Fibroblast of lung (primary cell): Measurements from ENCODE around the gene TMEM109. TPM values are rescaled to one million over a fixed set of nuclear protein-coding genes. Genes with fewer than 3 reads are reported as not detected.

Experiments
- DNase-seq, 2 donors: peaks; one replicate each; pipeline versions ENCODE4 v3.0.0 to v3.0.0-alpha.2; 2010; ENCODE audit warnings: low read depth in 2 of 2
- H2AFZ ChIP-seq: 2 replicates; pipeline ENCODE4 v1.5.1; 2012; ENCODE audit warnings: low read length, control low read depth, inconsistent platforms
- H3K27ac ChIP-seq: 2 replicates; pipeline ENCODE4 v1.5.1; 2011; ENCODE audit warnings: low read length, control low read depth; ENCODE audit not compliant: insufficient read depth
- H3K27me3 ChIP-seq: 2 replicates; pipeline ENCODE4 v1.5.1; 2011; ENCODE audit warnings: mild to moderate bottlenecking, low read length; ENCODE audit not compliant: control insufficient read depth, insufficient read depth
- H3K36me3 ChIP-seq: 2 replicates; pipeline ENCODE4 v1.5.1; 2011; ENCODE audit warnings: low read length; ENCODE audit not compliant: control insufficient read depth, insufficient read depth
- H3K4me1 ChIP-seq: 2 replicates; pipeline ENCODE4 v1.5.1; 2011; ENCODE audit warnings: low read length; ENCODE audit not compliant: control insufficient read depth, insufficient read depth; ENCODE audit errors: extremely low read depth
- H3K4me2 ChIP-seq: 2 replicates; pipeline ENCODE4 v1.5.1; 2011; ENCODE audit warnings: low read length, control low read depth; ENCODE audit not compliant: insufficient read depth; ENCODE audit errors: extremely low read depth
- H3K4me3 ChIP-seq, 4 experiments: fragments of 200-600 bp in 1 of 4; sonication (generic) in 1 of 4; replicated peaks in 1 of 4; 2 replicates each; pipeline ENCODE4 v1.5.1; 2011 to 2016; ENCODE audit warnings: low read length in 4 of 4, low read depth in 3 of 4, mild to moderate bottlenecking in 3 of 4, control low read depth in 2 of 4, inconsistent platforms in 1 of 4, mixed read lengths in 1 of 4; ENCODE audit not compliant: insufficient read depth in 1 of 4; ENCODE audit errors: control extremely low read depth in 1 of 4
- H3K79me2 ChIP-seq: 2 replicates; pipeline ENCODE4 v1.5.1; 2012; ENCODE audit warnings: mild to moderate bottlenecking, low read length, inconsistent platforms; ENCODE audit not compliant: control insufficient read depth, insufficient read depth
- H3K9ac ChIP-seq: 2 replicates; pipeline ENCODE4 v1.5.1; 2011; ENCODE audit warnings: mild to moderate bottlenecking, low read length, control low read depth; ENCODE audit not compliant: insufficient read depth
- H3K9me3 ChIP-seq: 2 replicates; pipeline ENCODE4 v1.5.1; 2012; ENCODE audit warnings: low read depth, low read length; ENCODE audit not compliant: control insufficient read depth, insufficient read depth
- H4K20me1 ChIP-seq: 2 replicates; pipeline ENCODE4 v1.5.1; 2011; ENCODE audit warnings: low read length; ENCODE audit not compliant: control insufficient read depth, insufficient read depth; ENCODE audit errors: extremely low read depth
- EZH2 ChIP-seq: IDR thresholded peaks from 2 replicates; pipeline ENCODE4 v1.5.1; 2012; ENCODE audit warnings: low read length, control low read depth, mild to moderate bottlenecking; ENCODE audit errors: missing control alignments
- polyA plus RNA-seq, 2 donors: library from polyadenylated mRNA; depleted of rRNA in 1 of 2; stranded (reverse) in 1 of 2; unstranded in 1 of 2; fragments of >200 nt; gene quantifications; 2 replicates each; pipeline ENCODE4 v1.2.1, GENCODE V29; 2011 to 2012; ENCODE audit warnings: missing spikeins in 1 of 2
- total RNA-seq: library from RNA; depleted of rRNA; stranded (reverse); fragments of >200 nt; gene quantifications from 2 replicates; pipeline ENCODE4 v1.2.1, GENCODE V29; 2014
- TF ChIP-seq, protein P1 (sequence below), 2 donors: IDR thresholded peaks in 1 of 2; conservative IDR thresholded peaks in 1 of 2; 1 replicate in 1 of 2; 2 replicates in 1 of 2; pipeline ENCODE4 v1.5.1; 2011 to 2012; ENCODE audit warnings: low read length in 2 of 2, control low read depth in 1 of 2, inconsistent platforms in 1 of 2, low read depth in 1 of 2, mild to moderate bottlenecking in 1 of 2

Gene TMEM109
- total and polyA plus RNA-seq, 2 donors (not counting 1 experiment from before 2014, with no cell fraction given) = 21.5 to 34.9 TPM

DNA sequence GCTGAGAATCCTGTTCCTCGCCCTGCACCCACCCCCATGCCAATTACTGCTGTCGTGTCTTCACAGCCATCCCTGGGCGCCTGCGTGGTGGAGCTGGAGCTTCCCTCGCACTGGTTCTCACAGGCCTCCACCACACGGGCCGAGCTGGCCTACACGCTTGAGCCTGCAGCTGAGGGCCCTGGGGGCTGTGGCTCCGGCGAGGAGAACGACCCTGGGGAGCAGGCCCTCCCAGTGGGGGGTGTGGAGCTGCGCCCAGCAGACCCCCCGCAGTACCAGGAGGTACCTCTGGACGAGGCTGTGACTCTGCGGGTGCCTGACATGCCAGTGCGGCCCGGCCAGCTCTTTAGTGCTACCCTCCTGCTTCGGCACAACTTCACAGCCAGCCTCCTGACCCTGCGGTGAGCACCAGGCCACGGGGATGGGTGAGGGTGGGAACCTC is 14.6 kb downstream of the TMEM109 start:
- no peak for DNase-seq
- H3K79me2 ChIP-seq = no peaks in the 10 kb centered on the region
- no peak overlapping the region for H2AFZ ChIP-seq
- no peaks in the 10 kb centered on the region for H3K9me3 ChIP-seq
- H3K4me1 ChIP-seq = peaks cover 7% of the 10 kb centered on the region
- TF ChIP-seq EZH2 = no peak
- TF ChIP-seq, protein P1, sequence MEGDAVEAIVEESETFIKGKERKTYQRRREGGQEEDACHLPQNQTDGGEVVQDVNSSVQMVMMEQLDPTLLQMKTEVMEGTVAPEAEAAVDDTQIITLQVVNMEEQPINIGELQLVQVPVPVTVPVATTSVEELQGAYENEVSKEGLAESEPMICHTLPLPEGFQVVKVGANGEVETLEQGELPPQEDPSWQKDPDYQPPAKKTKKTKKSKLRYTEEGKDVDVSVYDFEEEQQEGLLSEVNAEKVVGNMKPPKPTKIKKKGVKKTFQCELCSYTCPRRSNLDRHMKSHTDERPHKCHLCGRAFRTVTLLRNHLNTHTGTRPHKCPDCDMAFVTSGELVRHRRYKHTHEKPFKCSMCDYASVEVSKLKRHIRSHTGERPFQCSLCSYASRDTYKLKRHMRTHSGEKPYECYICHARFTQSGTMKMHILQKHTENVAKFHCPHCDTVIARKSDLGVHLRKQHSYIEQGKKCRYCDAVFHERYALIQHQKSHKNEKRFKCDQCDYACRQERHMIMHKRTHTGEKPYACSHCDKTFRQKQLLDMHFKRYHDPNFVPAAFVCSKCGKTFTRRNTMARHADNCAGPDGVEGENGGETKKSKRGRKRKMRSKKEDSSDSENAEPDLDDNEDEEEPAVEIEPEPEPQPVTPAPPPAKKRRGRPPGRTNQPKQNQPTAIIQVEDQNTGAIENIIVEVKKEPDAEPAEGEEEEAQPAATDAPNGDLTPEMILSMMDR (conservative IDR thresholded peaks at IDR 0.05 in 1 of 2, IDR thresholded peaks at IDR 0.05 in 1 of 2; ENCODE audit: low read depth in 1 of 2, low read length in 2 of 2) = no peak
- no peaks in the 10 kb centered on the region for H3K27me3 ChIP-seq
- no peaks in the 10 kb centered on the region for H4K20me1 ChIP-seq
- H3K9ac ChIP-seq = no peak overlapping the region
- no peaks in the 10 kb centered on the region for H3K36me3 ChIP-seq
- no peak overlapping the region for H3K27ac ChIP-seq
- H3K4me3 ChIP-seq = no peak overlapping the region
- H3K4me2 ChIP-seq = no peak overlapping the region

DNA sequence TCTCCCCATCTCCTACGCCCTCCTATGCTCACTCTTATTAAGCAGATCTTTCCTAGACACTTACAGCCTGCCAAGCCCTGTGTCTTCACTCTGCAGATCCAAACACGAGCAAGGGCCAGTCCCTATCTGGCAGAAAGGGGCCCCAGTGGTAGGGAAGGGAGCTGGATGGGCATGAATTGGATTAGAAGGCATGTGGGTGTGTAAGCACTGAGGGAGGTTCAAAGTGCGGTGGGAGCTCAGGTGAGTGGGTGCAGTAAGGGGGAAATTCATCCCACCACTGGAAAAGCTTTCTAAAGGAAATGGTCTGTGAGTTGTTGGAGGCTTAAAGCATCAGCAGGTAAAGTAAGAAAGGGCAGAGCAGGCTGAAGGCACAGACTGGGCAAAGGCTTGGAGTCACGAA is 15.8 kb downstream of the TMEM109 start:
- Histone ChIP-seq H3K27me3 (no peaks in the 10 kb centered on the region), H3K4me1 (peaks cover 4% of the 10 kb centered on the region), H3K27ac (no peak overlapping the region), H3K9ac (no peak overlapping the region), H4K20me1 (no peaks in the 10 kb centered on the region), H3K36me3 (no peaks in the 10 kb centered on the region), H3K4me2 (no peak overlapping the region), H2AFZ (no peak overlapping the region), H3K9me3 (no peaks in the 10 kb centered on the region), H3K79me2 (no peaks in the 10 kb centered on the region), H3K4me3 (no peak overlapping the region)
- TF ChIP-seq, protein P1 (conservative IDR thresholded peaks at IDR 0.05 in 1 of 2, IDR thresholded peaks at IDR 0.05 in 1 of 2; ENCODE audit: low read depth in 1 of 2, low read length in 2 of 2) = no peak
- no peak for TF ChIP-seq EZH2
- DNase-seq = no peak

GRCh38 chr11:60930394-60930793 is 16.4 kb downstream of the TMEM109 start:
- Histone ChIP-seq H3K27ac (no peak overlapping the region), H3K9me3 (no peaks in the 10 kb centered on the region), H3K27me3 (no peaks in the 10 kb centered on the region), H3K36me3 (no peaks in the 10 kb centered on the region), H3K9ac (no peak overlapping the region), H3K4me1 (peaks cover under 1% of the 10 kb centered on the region), H3K4me2 (no peak overlapping the region), H3K4me3 (no peak overlapping the region), H2AFZ (no peak overlapping the region), H4K20me1 (no peaks in the 10 kb centered on the region), H3K79me2 (no peaks in the 10 kb centered on the region)
- TF ChIP-seq EZH2 = no peak
- TF ChIP-seq, protein P1 (conservative IDR thresholded peaks at IDR 0.05 in 1 of 2, IDR thresholded peaks at IDR 0.05 in 1 of 2; ENCODE audit: low read depth in 1 of 2, low read length in 2 of 2) = no peak
- no peak for DNase-seq
